Kidney epithelial cell (primary cell): ENCODE data around the gene ZNF43. TPM values are rescaled to one million over a fixed set of nuclear protein-coding genes. Genes with fewer than 3 reads are reported as not detected.
"Not testable (repeated sequence)": the region's sequence is repeated elsewhere in the genome, so short reads cannot be mapped to it uniquely, and the experiment has no call there.

Source experiments
- DNase-seq: peaks from one replicate; pipeline ENCODE4 v3.0.0-alpha.2; 2010; ENCODE audit warnings: low read depth
- H3K27me3 ChIP-seq: 2 replicates; pipeline ENCODE4 v1.6.0; 2011; ENCODE audit warnings: low read length; ENCODE audit not compliant: control insufficient read depth, insufficient read depth
- H3K36me3 ChIP-seq: 2 replicates; pipeline ENCODE4 v1.5.1; 2011; ENCODE audit warnings: low read length; ENCODE audit not compliant: control insufficient read depth, insufficient read depth
- H3K4me3 ChIP-seq: 2 replicates; pipeline ENCODE4 v1.5.1; 2011; ENCODE audit warnings: low read depth, mild to moderate bottlenecking, control low read depth, low read length
- total RNA-seq: library from RNA; depleted of rRNA; stranded (reverse); fragments of >200 nt; gene quantifications from 2 replicates; pipeline ENCODE4 v1.2.3, GENCODE V29; 2015
- TF ChIP-seq, protein P1 (sequence below): IDR thresholded peaks from 2 replicates; pipeline ENCODE4 v1.5.1; 2011; ENCODE audit warnings: mild to moderate bottlenecking, moderate library complexity, low read length, control low read depth, inconsistent platforms; ENCODE audit not compliant: insufficient read depth, poor library complexity, severe bottlenecking

Gene ZNF43
- total RNA-seq, 1 donor from 2014 or later = 8.3 TPM

DNA sequence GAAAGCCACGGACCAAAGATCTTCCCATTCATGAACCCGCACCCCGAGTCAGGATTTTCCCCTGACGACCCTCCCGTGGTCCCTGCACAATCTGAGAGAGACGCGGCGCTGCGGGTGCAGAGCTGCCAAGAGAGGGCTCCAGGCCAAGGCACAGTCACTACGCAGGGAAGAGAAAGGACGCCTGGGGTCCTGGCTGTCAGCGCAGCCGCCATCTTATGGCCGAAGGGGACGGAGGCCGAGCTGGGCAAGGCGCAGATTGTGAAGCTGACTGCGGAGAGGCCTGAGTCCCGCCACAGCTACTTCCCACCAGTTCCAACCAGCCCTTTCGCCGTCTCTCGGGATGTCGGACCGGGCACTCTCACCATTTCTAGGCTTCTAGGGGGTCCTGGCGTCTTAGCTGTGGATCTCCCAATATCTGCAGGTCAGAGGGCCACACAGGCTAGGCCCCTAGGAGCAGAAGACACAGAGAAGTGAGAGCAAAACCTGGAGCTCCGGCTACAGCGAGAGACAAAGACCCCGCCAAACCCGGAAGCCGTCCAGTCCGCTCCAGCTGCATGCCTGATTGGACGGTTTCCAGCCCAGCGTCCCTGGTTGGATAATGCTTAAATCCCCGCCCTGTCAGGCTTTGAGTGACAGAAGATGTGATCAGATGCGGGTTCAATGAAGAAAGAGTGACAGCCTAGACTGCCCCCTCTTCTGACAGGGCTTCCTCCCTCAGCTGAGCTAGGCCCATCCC lies 68.7 kb downstream of the ZNF43 start, which contains the start of gene ZNF100:
Gene ZNF100 (minus strand): TSS at position 515 of the 736 bp plus-strand sequence. CDS start 150 bp downstream, at position 365.
- Histone ChIP-seq H3K27me3 (no peaks in the 10 kb centered on the region), H3K36me3 (peaks cover 1% of the 10 kb centered on the region), H3K4me3 (peak within 1 kb of the TSS; percentile 88)
- TF ChIP-seq, protein P1, sequence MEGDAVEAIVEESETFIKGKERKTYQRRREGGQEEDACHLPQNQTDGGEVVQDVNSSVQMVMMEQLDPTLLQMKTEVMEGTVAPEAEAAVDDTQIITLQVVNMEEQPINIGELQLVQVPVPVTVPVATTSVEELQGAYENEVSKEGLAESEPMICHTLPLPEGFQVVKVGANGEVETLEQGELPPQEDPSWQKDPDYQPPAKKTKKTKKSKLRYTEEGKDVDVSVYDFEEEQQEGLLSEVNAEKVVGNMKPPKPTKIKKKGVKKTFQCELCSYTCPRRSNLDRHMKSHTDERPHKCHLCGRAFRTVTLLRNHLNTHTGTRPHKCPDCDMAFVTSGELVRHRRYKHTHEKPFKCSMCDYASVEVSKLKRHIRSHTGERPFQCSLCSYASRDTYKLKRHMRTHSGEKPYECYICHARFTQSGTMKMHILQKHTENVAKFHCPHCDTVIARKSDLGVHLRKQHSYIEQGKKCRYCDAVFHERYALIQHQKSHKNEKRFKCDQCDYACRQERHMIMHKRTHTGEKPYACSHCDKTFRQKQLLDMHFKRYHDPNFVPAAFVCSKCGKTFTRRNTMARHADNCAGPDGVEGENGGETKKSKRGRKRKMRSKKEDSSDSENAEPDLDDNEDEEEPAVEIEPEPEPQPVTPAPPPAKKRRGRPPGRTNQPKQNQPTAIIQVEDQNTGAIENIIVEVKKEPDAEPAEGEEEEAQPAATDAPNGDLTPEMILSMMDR = no peak
- peak; percentile 77 for DNase-seq

DNA sequence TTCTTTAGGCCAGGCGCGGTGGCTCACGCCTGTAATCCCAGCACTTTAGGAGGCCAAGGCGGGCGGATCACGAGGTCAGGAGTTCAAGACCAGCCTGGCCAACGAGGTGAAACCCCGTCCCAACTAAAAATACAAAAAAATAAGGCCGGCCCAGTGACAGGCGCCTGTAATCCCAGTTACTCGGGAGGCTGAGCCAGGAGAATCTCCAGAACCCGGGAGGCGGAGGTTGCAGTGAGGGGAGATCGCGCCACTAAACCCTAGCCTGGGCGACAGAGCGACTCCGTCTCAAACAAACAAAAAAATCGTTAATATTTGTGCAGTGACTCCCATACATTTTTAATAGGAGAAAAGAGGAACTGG lies 69.3 kb downstream of the ZNF43 start:
- not testable (repeated sequence) for H3K36me3 ChIP-seq, DNase-seq, H3K27me3 ChIP-seq
- peak overlapping the region; percentile 88 for H3K4me3 ChIP-seq

DNA sequence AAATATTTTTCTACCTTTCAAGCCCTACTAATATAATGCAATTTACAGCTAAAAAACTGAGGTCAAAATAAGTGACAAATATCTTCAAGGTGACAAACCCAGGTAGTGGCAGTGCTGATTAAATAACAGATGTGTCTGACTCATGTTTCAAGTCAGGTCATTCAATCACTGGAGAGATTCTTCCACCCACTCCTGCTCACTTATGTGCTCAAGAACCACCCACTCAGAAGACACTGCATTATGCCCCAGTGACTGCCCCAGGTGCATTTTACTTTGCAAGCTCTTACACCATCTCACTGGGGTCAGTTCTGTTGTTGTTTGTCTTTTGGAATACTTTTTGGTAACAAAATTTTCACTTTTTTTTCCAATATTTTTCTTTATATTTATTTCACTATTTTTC lies 70.8 kb downstream of the ZNF43 start:
- TF ChIP-seq, protein P1 = no peak
- no peaks in the 10 kb centered on the region for H3K27me3 ChIP-seq
- H3K36me3 ChIP-seq = peaks cover 1% of the 10 kb centered on the region
- H3K4me3 ChIP-seq = no peak overlapping the region
- no peak for DNase-seq

DNA sequence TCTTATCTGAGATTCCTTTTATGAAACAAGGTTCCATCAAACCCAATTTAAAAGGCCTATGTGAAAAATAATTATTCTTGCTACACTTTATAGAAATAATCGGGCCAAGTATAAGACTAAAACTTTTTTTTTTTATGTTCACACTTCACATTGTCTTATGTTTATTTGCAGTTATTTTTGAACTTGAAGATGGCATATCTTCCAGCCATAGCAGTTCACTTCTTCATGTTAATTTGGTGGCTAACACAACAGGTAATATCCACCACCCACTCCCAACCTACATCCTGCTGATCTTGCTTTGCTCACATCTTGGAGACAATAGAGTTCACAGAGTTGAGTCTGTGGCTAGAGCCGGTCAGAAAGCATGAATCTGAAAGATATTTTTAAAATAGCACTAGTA lies 74.4 kb downstream of the ZNF43 start:
- DNase-seq, H3K27me3 ChIP-seq, H3K36me3 ChIP-seq: not testable (repeated sequence)

DNA sequence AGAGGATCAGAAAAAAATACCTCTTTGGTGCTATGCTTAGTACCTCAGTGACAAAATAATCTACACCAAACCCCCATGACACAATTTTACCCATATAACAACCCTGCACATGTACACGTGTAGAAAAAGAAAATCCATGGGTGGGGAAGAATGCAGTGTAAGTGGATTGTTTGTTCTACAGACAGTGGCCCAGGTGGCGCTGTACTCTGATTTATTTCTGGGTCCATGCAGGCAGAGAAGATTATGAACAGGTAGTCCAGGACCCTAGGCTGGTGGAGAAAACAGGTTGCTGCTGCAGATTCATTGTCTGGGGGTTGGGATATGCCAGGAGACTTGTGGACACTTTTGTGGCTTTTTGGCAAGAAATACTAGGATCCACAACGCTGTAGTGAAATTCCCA lies 77.7 kb downstream of the ZNF43 start:
- Histone ChIP-seq H3K36me3 (no peaks in the 10 kb centered on the region), H3K27me3 (no peaks in the 10 kb centered on the region), H3K4me3 (no peak overlapping the region)
- no peak for DNase-seq
- TF ChIP-seq, protein P1 = no peak

More for the DNA sequence above, 74.4 kb downstream of the ZNF43 start:
- H3K4me3 ChIP-seq = not testable (repeated sequence)

DNA sequence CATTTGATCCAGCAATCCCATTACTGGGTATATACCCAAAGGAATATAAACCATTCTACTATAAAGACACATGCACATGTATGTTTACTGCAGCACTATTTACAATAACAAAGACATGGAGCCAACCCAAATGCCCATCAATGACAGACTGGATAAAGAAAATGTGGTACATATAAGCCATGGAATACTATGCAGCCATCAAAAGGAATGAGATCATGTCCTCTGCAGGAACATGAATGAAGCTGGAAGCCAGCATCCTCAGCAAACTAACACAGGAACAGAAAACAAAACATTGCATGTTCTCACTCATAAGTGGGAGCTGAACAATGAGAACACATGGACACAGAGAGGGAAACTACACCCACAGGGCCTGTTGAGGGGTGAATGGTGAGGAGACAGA lies 80.4 kb downstream of the ZNF43 start:
- not testable (repeated sequence) for H3K36me3 ChIP-seq, DNase-seq, H3K27me3 ChIP-seq, H3K4me3 ChIP-seq

Other genes starting within 250 kb of the ZNF43 start
- gene ZNF100, start 68.6 kb downstream of the ZNF43 start, total RNA-seq = 2.0 and 4.4 TPM in 2 replicates
- gene ZNF208, start 174.8 kb upstream of the ZNF43 start, total RNA-seq = 0.08 and 0.41 TPM in 2 replicates
- 3.0 and 6.4 TPM in 2 replicates for gene ZNF257, start 216.3 kb upstream of the ZNF43 start, total RNA-seq